Left lobe of liver (tissue), 2 donors: ENCODE data around the gene PDE11A. TPM values are rescaled to one million over a fixed set of nuclear protein-coding genes. Genes with fewer than 3 reads are reported as not detected.

ENCODE experiments used
- ATAC-seq: fragments of 200-7000 bp; cut with Tn5 transposase; one replicate; pipeline ENCODE4 v1.9.1; 2020; ENCODE audit warnings: mild to moderate bottlenecking, moderate library complexity
- DNase-seq: peaks from one replicate; pipeline ENCODE4 v3.0.0-alpha.2; 2020; ENCODE audit warnings: low spot score
- total RNA-seq: library from RNA; stranded (reverse); gene quantifications from one replicate; pipeline ENCODE4 v1.2.1, GENCODE V29; 2021
- donor health status: DM: no; HTN: no; CAD: no; lungs with moderate emphysema.
- donor health status: DM: no; HTN: yes; CAD: no.

Gene PDE11A
- total RNA-seq, 1 donor from 2014 or later: 3.9 TPM

- DNase-seq (no peak), ATAC-seq (no peak)
Observed at GRCh38 chr2:177611310-177611886, 461.2 kb downstream of the PDE11A start.

GRCh38 chr2:177610813-177611212 lies 461.8 kb downstream of the PDE11A start:
- ATAC-seq: no peak
- no peak for DNase-seq

GRCh38 chr2:177606636-177607035 lies 465.9 kb downstream of the PDE11A start:
- DNase-seq (no peak), ATAC-seq (no peak)

GRCh38 chr2:177604271-177605065 lies 468.1 kb downstream of the PDE11A start:
- ATAC-seq (peak; percentile 86), DNase-seq (no peak)

- DNase-seq (no peak), ATAC-seq (no peak)
Observed at GRCh38 chr2:177603768-177604167, 468.8 kb downstream of the PDE11A start.

GRCh38 chr2:177603181-177603580 lies 469.4 kb downstream of the PDE11A start:
- ATAC-seq (no peak), DNase-seq (no peak)

- no peak for DNase-seq
- ATAC-seq: peak; percentile 51
Observed at GRCh38 chr2:177602611-177603164, 469.9 kb downstream of the PDE11A start.

GRCh38 chr2:177600917-177601316 lies 471.7 kb downstream of the PDE11A start:
- DNase-seq (no peak), ATAC-seq (no peak)

- ATAC-seq: no peak
- DNase-seq: no peak
Observed at GRCh38 chr2:177599956-177600355, 472.6 kb downstream of the PDE11A start.

GRCh38 chr2:177599139-177599688 lies 473.4 kb downstream of the PDE11A start:
- DNase-seq (no peak), ATAC-seq (peak; percentile 59)

GRCh38 chr2:177598326-177599138 lies 474.0 kb downstream of the PDE11A start:
- ATAC-seq (no peak), DNase-seq (no peak)

- DNase-seq (no peak), ATAC-seq (no peak)
Observed at GRCh38 chr2:177597759-177598158, 474.8 kb downstream of the PDE11A start.

- DNase-seq: no peak
- ATAC-seq: no peak
Observed at GRCh38 chr2:177596866-177597265, 475.7 kb downstream of the PDE11A start.

- DNase-seq: no peak
Observed at GRCh38 chr2:177595126-177595845, 477.3 kb downstream of the PDE11A start.

GRCh38 chr2:177593402-177593801 lies 479.2 kb downstream of the PDE11A start:
- DNase-seq (no peak), ATAC-seq (no peak)

More at GRCh38 chr2:177595126-177595845, 477.3 kb downstream of the PDE11A start:
- ATAC-seq: no peak

GRCh38 chr2:177592945-177593344 lies 479.6 kb downstream of the PDE11A start:
- peak; percentile 98 for ATAC-seq
- peak; percentile 68 for DNase-seq

GRCh38 chr2:177592397-177592796 lies 480.2 kb downstream of the PDE11A start:
- ATAC-seq (no peak), DNase-seq (no peak)

GRCh38 chr2:177589186-177589585 lies 483.4 kb downstream of the PDE11A start:
- no peak for DNase-seq
- ATAC-seq: no peak

GRCh38 chr2:177588671-177589070 lies 483.9 kb downstream of the PDE11A start:
- ATAC-seq: no peak
- no peak for DNase-seq

- no peak for DNase-seq
- no peak for ATAC-seq
Observed at GRCh38 chr2:177587371-177587770, 485.2 kb downstream of the PDE11A start.
